ENCODE measurements around the gene LY86. TPM values are rescaled to one million over a fixed set of nuclear protein-coding genes. Genes with fewer than 3 reads are reported as not detected.

LY86 gene
- total RNA-seq, 1 experiment from 2014 or later = not detected

DNA sequence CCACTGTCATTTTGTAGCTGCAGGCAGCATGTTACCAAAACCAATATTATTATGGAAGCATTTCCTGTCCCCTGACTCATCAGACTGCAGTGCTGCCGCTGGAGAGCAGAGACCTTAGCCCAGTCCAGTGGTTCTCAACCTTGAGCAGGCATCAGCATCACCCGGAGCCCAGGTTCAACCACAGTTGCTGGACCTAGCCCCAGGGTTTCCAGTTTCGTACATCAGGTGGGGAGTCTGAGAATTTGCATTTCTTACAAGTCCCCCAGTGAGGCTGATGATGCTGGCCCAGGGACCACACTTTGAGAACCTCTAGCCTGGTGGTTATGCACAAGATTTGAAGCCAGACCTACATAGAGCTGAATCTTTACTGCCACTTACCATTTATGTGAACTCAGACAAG is 47.3 kb downstream of the LY86 start:
- Histone ChIP-seq H3K14ac (ENCODE audit: insufficient read depth, low read length) (no peak overlapping the region), H3T11ph (ENCODE audit: low read length) (no peak overlapping the region), H4K91ac (ENCODE audit: insufficient read length, low read depth, low read length) (no peak overlapping the region), H2BK5ac (ENCODE audit: insufficient read length, low read length) (no peak overlapping the region), H4K5ac (ENCODE audit: insufficient read length, low read depth, low read length) (no peak overlapping the region), H3K9me3 (ENCODE audit: control insufficient read depth, low read depth, low read length) (no peaks in the 10 kb centered on the region), H2BK20ac (ENCODE audit: low read depth, low read length, poor library complexity, severe bottlenecking) (no peak overlapping the region), H3K27ac (ENCODE audit: insufficient read length, low read depth, low read length) (no peak overlapping the region), H4K8ac (replicated peaks; ENCODE audit: insufficient read length, low read depth, low read length) (no peak overlapping the region), H3K18ac (ENCODE audit: insufficient read length, low read depth, low read length) (no peak overlapping the region), H3K27me3 (ENCODE audit: insufficient read depth, low read length) (no peaks in the 10 kb centered on the region), H2BK12ac (ENCODE audit: insufficient read length, low read depth, low read length) (no peak overlapping the region), H4K20me1 (ENCODE audit: control insufficient read depth, insufficient read depth, insufficient read length) (no peaks in the 10 kb centered on the region), H3K79me1 (ENCODE audit: insufficient read depth, low read depth, low read length, poor library complexity, severe bottlenecking) (no peaks in the 10 kb centered on the region), H3K23me2 (ENCODE audit: insufficient read length, low read depth, low read length, poor library complexity, severe bottlenecking) (no peaks in the 10 kb centered on the region), H2BK15ac (ENCODE audit: low read depth, low read length) (no peak overlapping the region), H3K23ac (ENCODE audit: insufficient read length, low read depth, low read length) (no peak overlapping the region), H2AFZ (ENCODE audit: low read length) (no peak overlapping the region), H3K4me2 (ENCODE audit: insufficient read depth, insufficient read length, low read length) (no peak overlapping the region), H3K79me2 (ENCODE audit: insufficient read depth, low read length) (no peaks in the 10 kb centered on the region), H2BK120ac (ENCODE audit: low read depth, low read length, poor library complexity, severe bottlenecking) (no peak overlapping the region), H3K4ac (ENCODE audit: low read depth, low read length) (no peak overlapping the region), H3K4me1 (ENCODE audit: insufficient read depth, low read length) (peaks cover 14% of the 10 kb centered on the region; the same call in 1 of the 2 replicates), H3K9ac (ENCODE audit: extremely low read depth, insufficient read length, low read length) (no peak overlapping the region), H2AK5ac (ENCODE audit: insufficient read length, low read length) (no peak overlapping the region), H3K56ac (ENCODE audit: insufficient read length, low read depth, low read length) (no peak overlapping the region)
- WGBS (ENCODE audit: extremely low coverage, insufficient read length, low lambda C conversion rate) = no CpG with 5 or more reads among the region's 3 CpGs
- H3K36me3 Mint-ChIP-seq (ENCODE audit: insufficient read depth in 1 of 3, low read depth in 3 of 3) = 0 out of 7 replicates have a peak, but pooled peaks cover 0 to 3% (median 0%) of the 10 kb centered on the region in 3 experiments
- no peaks in the 10 kb centered on the region; the same call in 1 of the 2 replicates for H3K27me3 Mint-ChIP-seq (ENCODE audit: low read depth)
- no peak overlapping the region for H3K4me3 Mint-ChIP-seq
- peaks cover 21 to 22% of the 10 kb centered on the region in 2 experiments for H3K4me1 Mint-ChIP-seq
- TF ChIP-seq CTCF (conservative IDR thresholded peaks at IDR 0.05) = no peak
- H3K27ac Mint-ChIP-seq = no peak overlapping the region; a peak in 1 of 7 replicates
- DNase-seq = no peak
- H3K9me3 Mint-ChIP-seq = peaks cover 0 to 3% of the 10 kb centered on the region in 2 experiments; a peak in 1 of 5 replicates

Measured in H9 (cell line).